ENCODE results near the gene DENND10.
A peak's percentile ranks its signal among the peaks of the same experiment; 100 is the strongest.
"Not testable (repeated sequence)": the region's sequence is repeated elsewhere in the genome, so short reads cannot be mapped to it uniquely, and the experiment has no call there.

Gene DENND10

GRCh38 chr10:119162452-119163092 lies 58.7 kb downstream of the DENND10 start:
- DNase-seq, result no peak
- no peak for TF ChIP-seq GATA1 (IDR thresholded peaks at IDR 0.05; ENCODE audit: low read depth, low read length)
- no peak for TF ChIP-seq POLR2A (IDR thresholded peaks at IDR 0.05; ENCODE audit: low read length)

GRCh38 chr10:119165171-119166117 lies 61.5 kb downstream of the DENND10 start, which contains the start of gene SFXN4:
Gene SFXN4 (minus strand): TSS chr10:119165714. CDS start chr10:119165647, 67 bp downstream.
- peak; percentile 72 for TF ChIP-seq POLR2A (IDR thresholded peaks at IDR 0.05; ENCODE audit: low read length)
- TF ChIP-seq GATA1 (IDR thresholded peaks at IDR 0.05; ENCODE audit: low read depth, low read length), result no peak
- peak; percentile 86 to 88 for DNase-seq

- TF ChIP-seq POLR2A (IDR thresholded peaks at IDR 0.05; ENCODE audit: low read length), result no peak
- TF ChIP-seq GATA1 (IDR thresholded peaks at IDR 0.05; ENCODE audit: low read depth, low read length), result no peak
- DNase-seq, result no peak
These were observed 62.2 kb downstream of the DENND10 start for GRCh38 chr10:119166118-119166500.

- DNase-seq, result no peak
- no peak for TF ChIP-seq GATA1 (IDR thresholded peaks at IDR 0.05; ENCODE audit: low read depth, low read length)
- no peak for TF ChIP-seq POLR2A (IDR thresholded peaks at IDR 0.05; ENCODE audit: low read length)
These were observed 62.7 kb downstream of the DENND10 start for GRCh38 chr10:119166564-119166963.

GRCh38 chr10:119167041-119167440 lies 63.1 kb downstream of the DENND10 start:
- no peak for DNase-seq
- TF ChIP-seq GATA1 (IDR thresholded peaks at IDR 0.05; ENCODE audit: low read depth, low read length) (no peak), POLR2A (IDR thresholded peaks at IDR 0.05; ENCODE audit: low read length) (no peak)

- DNase-seq, result peak in 1 of 2 experiments; percentile 22
- TF ChIP-seq POLR2A (IDR thresholded peaks at IDR 0.05; ENCODE audit: low read length), result no peak
- TF ChIP-seq GATA1 (IDR thresholded peaks at IDR 0.05; ENCODE audit: low read depth, low read length), result no peak
These were observed 70.2 kb downstream of the DENND10 start for GRCh38 chr10:119174109-119174508.

- no peak for DNase-seq
- TF ChIP-seq POLR2A (IDR thresholded peaks at IDR 0.05; ENCODE audit: low read length) (no peak), GATA1 (IDR thresholded peaks at IDR 0.05; ENCODE audit: low read depth, low read length) (no peak)
These were observed 72.3 kb downstream of the DENND10 start for GRCh38 chr10:119176166-119176565.

GRCh38 chr10:119177708-119178371 lies 73.9 kb downstream of the DENND10 start:
- DNase-seq, result no peak
- TF ChIP-seq GATA1 (IDR thresholded peaks at IDR 0.05; ENCODE audit: low read depth, low read length) (no peak), POLR2A (IDR thresholded peaks at IDR 0.05; ENCODE audit: low read length) (no peak)

GRCh38 chr10:119178372-119179119 lies 74.6 kb downstream of the DENND10 start, which contains the start of gene PRDX3:
Gene PRDX3 (minus strand): TSS chr10:119178812. CDS start chr10:119178790, 22 bp downstream.
- DNase-seq, result peak; percentile 91 to 95
- no peak for TF ChIP-seq GATA1 (IDR thresholded peaks at IDR 0.05; ENCODE audit: low read depth, low read length)
- TF ChIP-seq POLR2A (IDR thresholded peaks at IDR 0.05; ENCODE audit: low read length), result peak; percentile 90

- not testable (repeated sequence) for DNase-seq
These were observed 77.0 kb downstream of the DENND10 start for GRCh38 chr10:119180850-119181400.

- no peak for DNase-seq
- TF ChIP-seq POLR2A (IDR thresholded peaks at IDR 0.05; ENCODE audit: low read length) (no peak), GATA1 (IDR thresholded peaks at IDR 0.05; ENCODE audit: low read depth, low read length) (no peak)
These were observed 79.9 kb downstream of the DENND10 start for GRCh38 chr10:119183664-119184412.
